T-helper 2 cell (primary cell): Measurements from ENCODE around the gene PRKAG1.

ENCODE experiments used
- DNase-seq, 5 experiments: peaks; one replicate each; pipeline versions ENCODE4 v3.0.0 to v3.0.0-alpha.2; 2012 to 2022

Gene PRKAG1

GRCh38 chr12:49049566-49050224 lies 31.1 kb upstream of the PRKAG1 start:
- DNase-seq = no peak

GRCh38 chr12:49048953-49049352 lies 30.4 kb upstream of the PRKAG1 start:
- DNase-seq = no peak

GRCh38 chr12:49046129-49046895 lies 27.7 kb upstream of the PRKAG1 start:
- no peak for DNase-seq

GRCh38 chr12:49044660-49045059 lies 26.1 kb upstream of the PRKAG1 start:
- no peak for DNase-seq

- peak; percentile 65 to 78 (median 70) for DNase-seq
Observed at GRCh38 chr12:49043856-49044258, 25.3 kb upstream of the PRKAG1 start.

GRCh38 chr12:49043241-49043640 lies 24.7 kb upstream of the PRKAG1 start:
- DNase-seq = no peak

GRCh38 chr12:49041881-49042484 lies 23.4 kb upstream of the PRKAG1 start:
- DNase-seq = no peak

GRCh38 chr12:49041036-49041880 lies 22.7 kb upstream of the PRKAG1 start:
- no peak for DNase-seq

DNA sequence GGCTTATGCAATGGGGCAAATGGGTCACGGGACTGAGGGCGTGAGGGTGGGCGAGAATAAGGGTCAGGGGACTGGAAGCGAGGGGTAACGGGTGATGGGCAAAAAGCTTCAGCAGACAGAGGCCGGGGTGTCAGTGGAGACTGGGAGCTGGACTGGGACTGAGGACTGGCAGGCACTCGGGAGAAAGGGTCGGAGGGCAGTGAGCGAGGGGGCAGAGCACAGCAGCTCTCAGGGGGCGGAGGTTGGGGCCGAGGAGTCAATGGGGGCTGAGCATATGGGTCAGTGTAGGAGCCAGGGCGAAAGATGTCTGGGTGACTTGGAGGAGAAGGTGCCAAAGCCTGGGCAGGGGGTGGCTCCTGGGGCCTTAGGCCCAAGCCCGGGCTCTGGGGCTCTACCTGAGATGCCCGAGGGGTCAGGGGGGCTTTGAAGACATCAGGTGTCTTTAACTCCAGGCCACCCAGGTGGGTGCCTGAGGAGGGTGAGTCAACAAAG lies 21.8 kb upstream of the PRKAG1 start:
- no peak for DNase-seq

DNA sequence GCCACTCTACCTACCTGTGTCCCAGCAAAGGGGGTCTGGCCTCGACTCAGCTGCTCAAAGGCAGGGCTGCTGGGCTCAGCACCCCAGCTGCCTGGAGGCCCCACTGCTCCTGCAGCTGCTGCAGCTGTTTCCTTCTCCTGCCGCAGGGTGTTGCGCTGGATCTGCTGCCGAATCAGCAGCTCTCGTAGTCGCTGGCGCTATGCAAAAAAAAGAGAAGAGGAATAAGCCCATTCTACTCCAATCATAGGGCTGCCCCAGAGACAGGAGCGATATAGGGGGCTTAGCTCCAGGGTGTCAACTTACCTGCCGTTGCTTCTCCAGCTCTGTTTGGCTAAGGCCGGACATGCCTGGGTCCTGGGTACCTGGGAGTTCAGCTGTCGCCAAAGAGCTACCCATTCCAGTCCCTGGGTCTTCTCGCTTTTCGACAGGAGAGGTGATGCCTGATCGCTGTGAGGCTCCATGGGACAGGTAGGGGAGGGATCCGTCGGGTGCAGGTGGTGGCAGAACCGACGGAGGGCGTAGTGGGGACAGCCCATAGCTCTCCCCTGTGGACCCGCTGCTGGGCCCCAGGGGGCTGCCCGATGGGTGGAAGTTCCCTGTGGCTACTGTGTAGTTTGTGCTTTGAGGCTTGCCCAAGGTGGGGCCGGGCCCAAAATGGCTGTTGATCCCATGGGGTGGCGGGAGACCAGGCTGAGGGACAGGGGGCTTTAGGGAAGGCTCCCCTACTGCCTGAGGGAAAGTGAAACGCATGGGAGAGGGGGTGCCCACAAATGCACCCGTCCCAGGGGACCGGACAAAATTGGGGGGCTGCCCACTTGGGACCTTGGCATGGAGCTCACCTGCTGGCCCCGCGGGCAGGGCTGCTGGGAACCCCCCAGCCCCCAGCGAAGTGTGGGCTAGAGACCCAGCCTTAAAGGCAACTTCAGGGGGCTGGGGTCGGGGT lies 21.1 kb upstream of the PRKAG1 start:
- no peak for DNase-seq

DNA sequence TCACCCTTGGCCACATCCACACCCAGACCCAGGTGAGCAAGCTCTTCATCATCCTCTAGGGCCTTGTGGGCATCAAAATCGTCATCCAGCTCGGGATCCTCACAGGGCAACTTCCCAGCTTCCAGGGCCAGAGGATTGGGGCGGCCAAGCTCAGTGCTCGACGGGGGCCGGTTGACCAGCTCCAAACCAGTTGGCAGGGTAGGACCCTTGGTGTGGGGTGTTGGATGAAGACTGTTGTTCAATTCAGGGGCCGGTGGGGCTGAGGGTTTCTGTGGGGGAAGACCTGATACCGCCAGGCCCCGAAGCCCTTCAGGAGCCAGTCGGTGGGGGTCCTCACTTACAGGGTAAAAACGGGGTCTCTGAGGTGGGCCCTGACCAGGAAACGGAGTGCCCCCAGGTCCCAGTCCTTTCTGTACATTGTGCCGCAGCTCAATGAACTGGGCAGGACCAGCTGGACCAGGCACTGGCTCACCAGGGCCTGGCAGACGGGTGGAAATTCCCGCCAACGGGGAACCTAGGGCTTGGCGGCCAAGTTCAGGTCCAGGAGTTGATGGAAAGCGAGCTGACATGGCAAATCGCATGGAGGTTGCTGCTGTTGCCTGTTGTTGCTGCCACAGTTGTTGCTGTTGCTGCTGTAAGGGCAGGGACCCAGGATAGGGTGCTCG lies 19.8 kb upstream of the PRKAG1 start:
- no peak for DNase-seq

DNA sequence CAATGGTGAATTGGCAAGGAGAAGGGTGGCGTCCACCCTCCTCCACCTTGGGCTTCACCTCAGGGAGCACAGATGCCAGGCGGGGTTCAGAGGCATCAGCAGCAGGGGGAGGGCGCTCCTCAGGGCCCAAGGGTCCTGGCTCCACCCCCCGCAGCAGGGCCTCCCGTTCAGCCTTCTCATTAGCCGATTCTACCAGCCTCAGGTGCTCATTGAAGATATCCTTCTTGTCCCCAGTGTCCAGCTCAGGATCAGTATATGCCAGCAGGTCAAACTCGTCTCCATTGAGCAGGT lies 19.3 kb upstream of the PRKAG1 start:
- no peak for DNase-seq

DNA sequence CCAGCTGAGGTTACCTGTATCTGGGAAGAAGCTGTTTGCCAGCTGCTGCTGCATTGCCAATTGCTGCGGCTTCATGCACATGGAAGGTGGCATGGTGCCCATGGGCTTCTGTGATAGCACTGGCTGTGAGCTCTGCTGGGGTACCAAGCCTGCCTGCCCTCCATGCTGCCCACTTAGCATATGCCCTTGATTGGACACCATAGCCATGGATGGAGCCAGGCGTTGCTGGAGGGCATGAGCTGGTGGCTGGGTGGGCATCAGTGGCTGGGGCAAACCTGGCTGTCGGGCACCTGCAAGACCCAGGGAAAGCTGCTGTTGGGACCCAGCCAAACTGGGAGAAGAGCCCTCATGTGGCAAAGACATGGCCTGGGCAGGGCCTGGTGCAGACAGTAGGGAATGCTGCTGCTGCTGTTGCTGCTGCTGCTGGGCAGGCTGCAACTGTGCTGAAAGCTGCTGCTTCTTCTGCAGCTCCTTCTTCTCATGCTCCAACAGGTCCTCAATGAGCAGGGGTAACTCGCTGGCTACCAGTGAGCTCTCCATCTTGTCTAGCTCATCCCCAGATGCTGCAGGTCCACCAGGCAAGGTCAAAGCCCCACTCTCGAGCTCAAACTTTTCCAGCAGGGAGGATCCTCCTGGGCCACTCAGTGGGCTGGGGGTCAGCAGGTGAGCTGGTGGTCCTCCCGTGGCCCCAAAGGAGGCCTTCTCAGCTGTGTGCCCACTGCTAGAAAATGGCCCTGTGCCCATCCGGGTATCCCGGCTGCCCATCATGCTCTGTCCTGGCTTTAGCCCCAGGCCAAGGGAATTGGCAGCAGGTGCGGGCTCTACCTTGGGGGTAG lies 18.8 kb upstream of the PRKAG1 start:
- no peak for DNase-seq

DNA sequence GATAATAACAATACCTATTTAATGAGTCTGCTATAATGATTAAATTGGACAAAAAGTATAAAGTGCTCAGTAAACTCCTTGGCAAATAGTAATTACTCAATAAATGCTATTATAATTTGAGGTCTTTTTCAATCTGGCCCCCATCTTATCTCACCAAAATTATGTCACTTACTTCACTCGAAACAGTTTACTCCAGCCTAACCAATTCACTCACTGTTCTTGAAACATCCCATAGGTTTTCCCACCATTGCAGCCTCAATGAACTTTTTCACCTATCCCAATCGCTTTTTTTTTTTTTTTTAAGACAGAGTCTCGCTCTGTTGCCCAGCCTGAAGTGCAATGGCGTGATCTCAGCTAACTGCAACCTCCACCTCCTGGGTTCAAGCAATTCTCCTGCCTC lies 17.5 kb upstream of the PRKAG1 start:
- DNase-seq = no peak

DNA sequence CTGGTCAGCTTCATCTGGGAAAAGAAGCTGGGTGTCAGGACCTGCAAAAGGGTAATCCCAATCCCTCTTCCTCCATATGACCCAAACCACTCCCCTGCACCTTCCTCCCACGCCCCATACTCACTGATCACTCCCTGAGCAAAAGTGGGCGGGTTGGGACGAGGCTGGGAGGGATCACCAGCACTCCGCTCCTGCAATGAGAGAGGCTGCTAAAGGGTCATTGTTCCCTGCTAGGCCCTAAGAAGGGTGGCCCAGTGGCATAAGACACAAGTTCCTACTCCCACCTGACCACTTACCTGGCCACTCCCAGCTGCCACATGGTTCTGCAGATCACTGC lies 15.7 kb upstream of the PRKAG1 start:
- no peak for DNase-seq

GRCh38 chr12:49033611-49034285 lies 15.2 kb upstream of the PRKAG1 start:
- no peak for DNase-seq

GRCh38 chr12:49032679-49033447 lies 14.3 kb upstream of the PRKAG1 start:
- DNase-seq = no peak

- DNase-seq = no peak
Observed at GRCh38 chr12:49032276-49032675, 13.7 kb upstream of the PRKAG1 start.

- DNase-seq = no peak
Observed at GRCh38 chr12:49031573-49032161, 13.1 kb upstream of the PRKAG1 start.
